Caco-2 (cell line): ENCODE measurements around the gene RNF19B. TPM values are rescaled to one million over a fixed set of nuclear protein-coding genes. Genes with fewer than 3 reads are reported as not detected.

Experiments
- BruUV-seq: library from RNA; stranded (reverse); fragments of 400-500 nt; replicated peaks from 2 replicates; lab custom pipeline; 2021; lab: Mats Ljungman, UMichigan
- CTCF ChIA-PET: fragments of 300-600 bp; sonication (Branson Sonifier 250); formaldehyde crosslinking; loops from one replicate; lab custom pipeline; 2022; ENCODE audit warnings: antibody characterized with exemption; lab: Charles Lee
- POLR2A ChIA-PET: fragments of 300-600 bp; sonication (Branson Sonifier 250); formaldehyde crosslinking; loops from one replicate; lab custom pipeline; 2022; ENCODE audit warnings: antibody characterized with exemption; lab: Charles Lee
- DNase-seq, 2 experiments: peaks; one replicate each; pipeline versions ENCODE4 v3.0.0 to v3.0.0-alpha.2; 2020 to 2022
- H3K27me3 ChIP-seq: replicated peaks from 2 replicates; pipeline ENCODE4 v1.6.0; 2011; ENCODE audit warnings: low read length; ENCODE audit not compliant: control insufficient read depth, insufficient read depth
- H3K36me3 ChIP-seq: 2 replicates; pipeline ENCODE4 v1.5.1; 2011; ENCODE audit warnings: low read length; ENCODE audit not compliant: control insufficient read depth, insufficient read depth
- H3K4me1 ChIP-seq: fragments of 250-450 bp; sonication (Bioruptor Pico); 2 replicates; pipeline ENCODE4 v1.5.1; 2020; ENCODE audit warnings: mild to moderate bottlenecking
- H3K4me3 ChIP-seq: 2 replicates; pipeline ENCODE4 v1.5.1; 2011; ENCODE audit warnings: low read depth, mild to moderate bottlenecking, control low read depth, low read length
- H3K9me3 ChIP-seq: fragments of 250-450 bp; sonication (Bioruptor Pico); 2 replicates; pipeline ENCODE4 v1.5.1; 2020; ENCODE audit warnings: mild to moderate bottlenecking, moderate library complexity
- H3K27ac Mint-ChIP-seq: one replicate; pipeline ENCODE4 v1.8.0; 2022; ENCODE audit warnings: mixed read lengths; ENCODE audit not compliant: unreplicated experiment
- H3K27me3 Mint-ChIP-seq: one replicate; pipeline ENCODE4 v1.8.0; 2022; ENCODE audit warnings: mixed read lengths; ENCODE audit not compliant: insufficient read depth, unreplicated experiment
- H3K36me3 Mint-ChIP-seq: one replicate; pipeline ENCODE4 v1.8.0; 2022; ENCODE audit warnings: mild to moderate bottlenecking, mixed read lengths; ENCODE audit not compliant: insufficient read depth, unreplicated experiment
- H3K4me1 Mint-ChIP-seq: one replicate; pipeline ENCODE4 v1.8.0; 2022; ENCODE audit warnings: low read depth, mixed read lengths; ENCODE audit not compliant: unreplicated experiment
- H3K4me3 Mint-ChIP-seq: one replicate; pipeline ENCODE4 v1.8.0; 2022; ENCODE audit warnings: mild to moderate bottlenecking, moderate library complexity, mixed read lengths; ENCODE audit not compliant: unreplicated experiment
- H3K9me3 Mint-ChIP-seq: one replicate; pipeline ENCODE4 v1.8.0; 2022; ENCODE audit warnings: mixed read lengths; ENCODE audit not compliant: unreplicated experiment
- intact Hi-C: fragments of 100-400 bp; cut with micrococcal nuclease; formaldehyde crosslinking; loops from one replicate; pipeline ENCODE4 v1.10.0; 2022; ENCODE audit not compliant: unreplicated experiment
- total RNA-seq: library from RNA; stranded (reverse); gene quantifications from 2 replicates; pipeline ENCODE4 v1.2.3, GENCODE V29; 2022
- TF ChIP-seq, protein P1 (sequence below), 2 experiments: fragments of 200-600 bp in 1 of 2; IDR thresholded peaks; 1 replicate in 1 of 2; 2 replicates in 1 of 2; pipeline versions ENCODE4 v1.5.1 to v1.8.0; 2011 to 2022; ENCODE audit warnings: antibody characterized with exemption in 1 of 2, control low read depth in 1 of 2, inconsistent platforms in 1 of 2, low read depth in 1 of 2, low read length in 1 of 2, mild to moderate bottlenecking in 1 of 2, moderate library complexity in 1 of 2; ENCODE audit not compliant: insufficient read depth in 1 of 2, severe bottlenecking in 1 of 2, unreplicated experiment in 1 of 2

The RNF19B gene
- total RNA-seq, 1 experiment from 2014 or later: 14.5 TPM

GRCh38 chr1:32972814-32973428 is 8.3 kb upstream of the RNF19B start:
- Mint-ChIP-seq H3K27me3 (peaks cover 11% of the 10 kb centered on the region), H3K4me3 (peak overlapping the region; percentile 65), H3K36me3 (no peaks in the 10 kb centered on the region), H3K27ac (no peak overlapping the region), H3K4me1 (peaks cover 15% of the 10 kb centered on the region), H3K9me3 (peaks cover 10% of the 10 kb centered on the region)
- Histone ChIP-seq H3K27me3 (no peaks in the 10 kb centered on the region), H3K4me1 (no peaks in the 10 kb centered on the region), H3K4me3 (peak overlapping the region; percentile 42), H3K36me3 (no peaks in the 10 kb centered on the region), H3K9me3 (no peaks in the 10 kb centered on the region)
- DNase-seq: peak in 1 of 2 experiments; percentile 32
- POLR2A ChIA-PET: no interaction called here
- intact Hi-C loops: no loop called here
- BruUV-seq: no TSS peak
- TF ChIP-seq, protein P1, sequence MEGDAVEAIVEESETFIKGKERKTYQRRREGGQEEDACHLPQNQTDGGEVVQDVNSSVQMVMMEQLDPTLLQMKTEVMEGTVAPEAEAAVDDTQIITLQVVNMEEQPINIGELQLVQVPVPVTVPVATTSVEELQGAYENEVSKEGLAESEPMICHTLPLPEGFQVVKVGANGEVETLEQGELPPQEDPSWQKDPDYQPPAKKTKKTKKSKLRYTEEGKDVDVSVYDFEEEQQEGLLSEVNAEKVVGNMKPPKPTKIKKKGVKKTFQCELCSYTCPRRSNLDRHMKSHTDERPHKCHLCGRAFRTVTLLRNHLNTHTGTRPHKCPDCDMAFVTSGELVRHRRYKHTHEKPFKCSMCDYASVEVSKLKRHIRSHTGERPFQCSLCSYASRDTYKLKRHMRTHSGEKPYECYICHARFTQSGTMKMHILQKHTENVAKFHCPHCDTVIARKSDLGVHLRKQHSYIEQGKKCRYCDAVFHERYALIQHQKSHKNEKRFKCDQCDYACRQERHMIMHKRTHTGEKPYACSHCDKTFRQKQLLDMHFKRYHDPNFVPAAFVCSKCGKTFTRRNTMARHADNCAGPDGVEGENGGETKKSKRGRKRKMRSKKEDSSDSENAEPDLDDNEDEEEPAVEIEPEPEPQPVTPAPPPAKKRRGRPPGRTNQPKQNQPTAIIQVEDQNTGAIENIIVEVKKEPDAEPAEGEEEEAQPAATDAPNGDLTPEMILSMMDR (IDR thresholded peaks at IDR 0.05; ENCODE audit: insufficient read depth in 1 of 2, low read depth in 1 of 2, low read length in 1 of 2, severe bottlenecking in 1 of 2, unreplicated experiment in 1 of 2): no peak
- CTCF ChIA-PET: no interaction called here

DNA sequence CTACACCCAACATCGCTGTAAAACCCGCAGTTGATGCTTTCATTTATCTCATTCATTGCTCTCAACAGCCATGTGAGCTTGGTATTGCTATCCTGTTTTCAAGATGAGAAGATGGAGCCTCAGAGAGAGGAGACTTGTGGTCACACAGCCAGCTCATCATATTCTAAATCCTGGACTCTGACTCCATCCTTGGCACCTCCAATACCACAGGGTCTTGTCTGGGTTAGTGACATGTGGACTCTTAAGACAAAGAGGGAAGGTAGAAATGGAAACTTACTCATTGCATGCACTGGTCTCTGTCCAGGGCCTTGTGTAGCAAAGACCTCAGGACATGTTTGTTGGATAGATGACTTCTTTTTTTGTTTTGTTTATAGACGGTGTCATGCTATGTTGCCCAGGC is 7.0 kb upstream of the RNF19B start:
- ChIA-PET POLR2A (no interaction called here), CTCF (no interaction called here)
- intact Hi-C loops: no loop called here
- no TSS peak for BruUV-seq
- Histone ChIP-seq H3K36me3 (no peaks in the 10 kb centered on the region), H3K9me3 (no peaks in the 10 kb centered on the region), H3K4me3 (no peak overlapping the region), H3K27me3 (no peaks in the 10 kb centered on the region), H3K4me1 (no peaks in the 10 kb centered on the region)
- no peak for DNase-seq
- Mint-ChIP-seq H3K36me3 (no peaks in the 10 kb centered on the region), H3K4me1 (peaks cover 15% of the 10 kb centered on the region), H3K4me3 (no peak overlapping the region), H3K27ac (no peak overlapping the region), H3K27me3 (peaks cover 11% of the 10 kb centered on the region), H3K9me3 (peaks cover 10% of the 10 kb centered on the region)
- TF ChIP-seq, protein P1 (IDR thresholded peaks at IDR 0.05; ENCODE audit: insufficient read depth in 1 of 2, low read depth in 1 of 2, low read length in 1 of 2, severe bottlenecking in 1 of 2, unreplicated experiment in 1 of 2): no peak

DNA sequence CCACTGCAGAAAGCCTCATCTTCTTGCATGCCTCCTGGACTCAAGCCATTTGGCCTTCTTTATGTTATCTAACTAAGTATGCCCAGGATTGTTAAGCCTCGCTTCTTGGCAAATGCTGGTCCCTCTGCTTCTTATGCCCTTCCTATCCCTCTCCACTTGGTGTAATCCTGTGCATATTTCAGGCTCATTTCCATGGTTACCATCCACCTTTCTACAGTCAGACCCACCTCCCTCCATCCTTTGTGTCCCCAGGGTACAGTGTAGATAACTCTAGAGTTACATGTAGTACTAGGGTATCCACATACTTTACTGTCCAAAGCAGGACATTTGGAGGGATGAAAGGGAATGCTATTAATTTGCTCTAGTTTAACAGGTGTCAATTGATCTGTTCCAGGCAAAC is 6.5 kb upstream of the RNF19B start:
- H3K4me1 ChIP-seq: no peaks in the 10 kb centered on the region
- peaks cover 10% of the 10 kb centered on the region for H3K9me3 Mint-ChIP-seq

More for the DNA sequence above, 6.5 kb upstream of the RNF19B start:
- Histone ChIP-seq H3K27me3 (no peaks in the 10 kb centered on the region), H3K4me3 (no peak overlapping the region), H3K36me3 (no peaks in the 10 kb centered on the region), H3K9me3 (no peaks in the 10 kb centered on the region)
- no TSS peak for BruUV-seq
- H3K27ac Mint-ChIP-seq: no peak overlapping the region
- ChIA-PET CTCF (no interaction called here), POLR2A (interaction anchor here (0.5 kb wide), 1 partner anchor 78 kb away, joined by 3 read pairs; no protein-coding TSS in a partner anchor)
- DNase-seq: no peak
- TF ChIP-seq, protein P1 (IDR thresholded peaks at IDR 0.05; ENCODE audit: insufficient read depth in 1 of 2, low read depth in 1 of 2, low read length in 1 of 2, severe bottlenecking in 1 of 2, unreplicated experiment in 1 of 2): no peak
- peaks cover 15% of the 10 kb centered on the region for H3K4me1 Mint-ChIP-seq
- H3K27me3 Mint-ChIP-seq: peaks cover 11% of the 10 kb centered on the region
- no peak overlapping the region for H3K4me3 Mint-ChIP-seq
- H3K36me3 Mint-ChIP-seq: no peaks in the 10 kb centered on the region
- intact Hi-C loops: no loop called here
